Activated CD8-positive, alpha-beta memory T cell treated with anti-CD3 and anti-CD28 coated beads, Interleukin-2, amount 50 U/mL, for 1 hour (primary cell): Measurements from ENCODE around the gene CLIC3.
"Not testable (repeated sequence)": the region's sequence is repeated elsewhere in the genome, so short reads cannot be mapped to it uniquely, and the experiment has no call there.

Experiments used
- DNase-seq: peaks from one replicate; pipeline ENCODE4 v3.0.0-alpha.2; 2020; ENCODE audit errors: extremely low read depth

Gene CLIC3, protein sequence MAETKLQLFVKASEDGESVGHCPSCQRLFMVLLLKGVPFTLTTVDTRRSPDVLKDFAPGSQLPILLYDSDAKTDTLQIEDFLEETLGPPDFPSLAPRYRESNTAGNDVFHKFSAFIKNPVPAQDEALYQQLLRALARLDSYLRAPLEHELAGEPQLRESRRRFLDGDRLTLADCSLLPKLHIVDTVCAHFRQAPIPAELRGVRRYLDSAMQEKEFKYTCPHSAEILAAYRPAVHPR

DNA sequence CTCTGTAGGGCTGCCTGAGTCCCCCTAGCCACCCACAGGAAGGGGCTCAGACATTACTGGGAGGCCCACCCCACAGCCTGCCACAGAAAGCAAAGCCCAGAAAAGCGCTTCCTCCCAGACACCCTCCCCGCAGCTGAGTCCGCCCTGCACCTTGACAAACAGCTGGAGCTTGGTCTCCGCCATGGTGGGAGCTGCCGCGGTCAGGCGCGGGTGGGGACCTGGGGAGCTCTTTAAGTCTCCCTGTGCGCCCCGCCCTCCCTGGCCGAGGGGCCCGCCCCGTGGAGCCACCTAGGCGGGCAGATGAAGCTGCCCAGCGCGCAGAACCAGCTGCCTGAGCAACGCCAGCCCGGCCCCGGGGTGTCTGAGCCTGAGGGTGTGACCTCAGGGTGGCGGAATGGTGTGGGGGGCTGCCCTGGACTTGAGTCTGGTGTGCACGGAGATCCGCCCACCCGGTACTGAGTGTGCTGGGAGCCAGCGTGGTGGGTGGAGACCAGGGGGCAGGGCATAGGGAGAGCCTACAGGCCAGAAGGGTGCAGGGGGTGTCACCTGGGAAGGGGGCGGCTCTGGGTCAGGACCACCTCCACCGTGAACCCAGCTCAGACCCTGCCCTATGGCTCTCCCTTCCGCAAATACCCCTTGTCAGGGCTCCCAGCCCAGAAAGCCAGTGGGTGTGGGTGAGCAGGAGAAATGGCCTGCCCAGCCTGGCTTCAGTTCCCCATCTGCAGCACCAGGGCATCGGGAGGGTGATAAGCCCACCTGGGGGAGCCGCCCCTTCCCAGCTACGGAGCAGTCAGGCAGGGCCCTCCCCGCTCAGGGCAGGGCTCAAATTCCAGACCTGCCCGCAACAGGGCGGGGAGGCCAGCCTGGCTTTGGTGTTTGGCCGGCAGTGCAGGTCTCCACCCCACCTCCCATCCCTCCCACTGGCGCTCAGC is at the start of gene CLIC3:
Gene CLIC3 (minus strand): TSS at position 208 of the 932 bp plus-strand sequence. CDS start 25 bp downstream, at position 183.
- DNase-seq: peak; percentile 27

DNA sequence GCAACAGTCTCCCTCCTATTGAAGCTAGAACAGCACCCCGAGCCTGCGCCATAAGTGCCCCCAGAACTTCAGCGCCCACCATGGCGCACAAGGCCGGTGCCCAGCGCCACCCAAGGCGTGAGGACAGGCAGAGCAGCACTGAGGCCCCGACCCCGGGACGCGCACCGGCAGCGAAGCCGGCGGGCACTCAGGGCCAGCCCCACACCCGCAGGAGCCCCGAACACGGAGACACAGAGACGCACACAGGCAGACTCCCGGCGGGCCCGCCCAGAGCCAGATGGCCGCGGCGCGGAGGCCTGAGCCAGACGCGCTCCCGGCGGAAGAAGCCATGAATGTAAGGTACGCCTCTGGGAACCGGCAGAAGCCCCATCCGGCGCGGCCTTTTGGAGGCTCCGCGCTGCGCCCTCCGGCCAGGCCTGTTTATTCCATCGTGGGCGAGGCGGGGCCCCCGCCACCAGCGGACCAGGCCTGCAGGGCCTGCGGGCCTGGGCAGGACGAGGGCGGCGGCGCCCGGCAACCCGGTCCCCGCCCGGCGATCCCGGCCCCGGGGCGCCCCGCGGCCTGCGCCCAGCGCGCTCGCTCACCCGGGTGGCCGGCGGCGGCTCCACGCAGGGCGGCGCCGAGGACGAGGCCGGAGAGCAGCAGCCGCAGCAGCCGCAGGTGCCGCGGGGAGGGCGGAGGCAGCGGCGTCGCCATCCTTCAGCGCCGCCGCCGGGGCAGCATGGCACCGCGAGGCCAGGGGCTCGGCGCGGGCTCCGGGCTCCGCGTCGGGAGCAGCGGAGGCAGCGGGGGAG is 49.1 kb upstream of the CLIC3 start:
- DNase-seq: no peak

DNA sequence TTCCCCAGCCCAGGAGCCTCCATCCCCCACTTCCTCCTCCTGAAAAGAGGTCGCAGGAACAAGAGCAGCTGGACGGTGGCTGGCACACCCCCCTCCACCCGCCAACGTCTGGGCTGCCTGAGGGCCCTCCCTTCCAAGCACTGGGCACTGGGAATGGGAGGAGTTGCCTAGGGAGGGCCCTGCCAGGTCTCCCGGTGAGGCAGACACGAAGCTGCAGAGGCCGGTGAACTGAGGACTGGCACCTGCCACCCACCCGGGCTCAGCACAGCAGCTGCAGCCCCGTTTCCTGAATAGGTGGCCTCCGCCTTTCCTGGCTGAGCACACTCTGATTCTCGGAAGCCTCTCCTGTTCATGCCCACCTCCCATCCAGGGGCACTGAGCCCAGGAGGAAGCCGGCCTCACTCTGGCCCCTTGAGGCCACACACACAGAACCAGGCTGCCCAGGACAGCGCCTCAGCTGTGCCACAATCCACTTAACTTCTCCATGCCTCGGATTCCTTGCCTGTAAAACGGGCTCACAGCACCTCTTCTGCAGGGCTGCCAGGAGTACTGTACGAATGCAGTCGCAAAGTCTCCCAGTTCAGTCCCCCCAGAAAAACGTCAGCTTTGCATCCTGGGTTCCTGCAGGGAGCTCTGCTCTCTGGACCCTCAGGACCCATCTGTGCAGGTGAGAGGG is 48.3 kb upstream of the CLIC3 start:
- DNase-seq: no peak

DNA sequence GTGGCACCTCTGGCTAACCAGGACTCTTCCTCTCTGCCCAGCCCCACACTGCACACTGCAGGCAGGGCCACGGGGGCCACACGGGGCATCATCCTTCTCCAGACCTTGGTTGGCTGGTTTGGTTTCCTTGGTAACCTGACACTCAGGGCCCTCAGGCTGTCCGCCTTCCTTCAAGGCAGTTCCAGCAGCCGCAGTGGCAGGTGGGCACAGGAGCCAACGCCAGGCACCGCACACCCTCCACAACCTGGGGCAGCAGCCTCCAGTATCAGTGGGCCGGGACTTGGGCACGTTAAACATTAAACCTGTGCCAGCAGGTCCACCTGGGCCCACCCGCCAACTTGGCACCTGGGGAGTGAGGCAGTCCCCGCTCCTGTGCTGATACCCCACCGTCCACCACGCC is 47.7 kb upstream of the CLIC3 start:
- DNase-seq: no peak

DNA sequence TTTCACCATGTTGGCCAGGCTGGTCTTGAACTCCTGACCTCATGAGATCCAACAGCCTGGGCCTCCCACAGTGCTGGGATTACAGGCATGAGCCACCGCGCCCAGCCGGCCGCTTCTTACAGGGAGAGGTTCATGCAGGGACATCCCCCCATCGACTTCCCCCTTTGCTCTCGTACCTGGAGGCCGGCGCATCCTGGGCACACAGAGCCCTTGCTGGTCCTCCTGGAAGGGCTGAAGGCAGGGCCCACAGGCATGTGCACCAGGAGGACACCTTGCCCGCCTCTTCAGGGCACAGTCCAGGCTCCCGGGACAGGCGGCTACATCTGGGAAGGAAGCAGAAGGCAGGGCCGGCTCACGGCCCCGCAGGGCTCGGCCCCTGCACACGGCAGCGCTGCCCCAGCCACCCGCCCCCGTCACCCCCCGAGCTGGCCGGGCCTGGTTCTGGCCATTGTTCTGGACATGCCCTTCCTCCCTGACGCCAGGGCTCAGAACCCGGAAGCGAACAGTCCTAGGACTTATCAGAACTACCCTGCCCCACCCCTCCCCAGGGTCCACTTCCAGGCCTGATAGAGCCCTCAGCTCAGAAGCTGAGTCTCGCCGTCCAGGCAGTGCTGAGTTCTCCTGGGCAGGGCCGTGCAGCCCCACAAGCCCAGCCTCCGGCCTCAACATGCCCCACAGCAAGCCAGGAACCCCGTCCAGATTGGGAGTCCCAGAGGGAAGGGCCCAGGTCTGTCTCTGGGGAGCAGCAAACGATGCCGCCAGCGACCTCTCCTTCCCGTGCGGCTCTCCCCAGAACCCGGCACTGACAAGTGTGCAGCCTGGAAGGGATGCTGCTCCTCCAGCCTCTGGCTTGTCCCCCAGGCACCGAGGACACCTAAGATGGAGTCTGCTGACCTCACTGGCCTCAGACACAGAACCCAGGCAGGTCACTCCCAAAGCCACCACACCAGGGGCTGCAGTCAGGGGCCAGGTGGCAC is 46.7 kb upstream of the CLIC3 start:
- no peak for DNase-seq

DNA sequence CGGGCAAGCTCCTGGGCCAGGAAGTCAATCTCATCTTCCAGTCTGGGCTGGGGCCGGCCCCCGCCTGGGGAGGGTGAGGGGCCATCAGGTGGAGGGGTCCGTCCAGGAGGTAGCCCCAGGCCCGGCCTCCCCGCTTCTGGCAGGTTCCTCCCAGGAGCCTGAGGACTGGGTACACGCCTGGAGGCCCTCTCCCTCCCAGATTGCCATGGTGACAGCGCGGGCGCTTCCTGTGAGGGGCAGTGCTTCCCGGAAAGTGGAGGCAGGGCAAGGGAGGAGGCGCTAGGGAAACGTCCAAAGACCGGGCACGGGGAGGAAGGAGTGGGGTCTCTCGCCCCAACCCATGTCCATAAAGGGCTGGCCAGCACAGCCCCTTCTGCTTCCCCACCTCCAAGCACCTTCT is 44.8 kb upstream of the CLIC3 start:
- DNase-seq: no peak

DNA sequence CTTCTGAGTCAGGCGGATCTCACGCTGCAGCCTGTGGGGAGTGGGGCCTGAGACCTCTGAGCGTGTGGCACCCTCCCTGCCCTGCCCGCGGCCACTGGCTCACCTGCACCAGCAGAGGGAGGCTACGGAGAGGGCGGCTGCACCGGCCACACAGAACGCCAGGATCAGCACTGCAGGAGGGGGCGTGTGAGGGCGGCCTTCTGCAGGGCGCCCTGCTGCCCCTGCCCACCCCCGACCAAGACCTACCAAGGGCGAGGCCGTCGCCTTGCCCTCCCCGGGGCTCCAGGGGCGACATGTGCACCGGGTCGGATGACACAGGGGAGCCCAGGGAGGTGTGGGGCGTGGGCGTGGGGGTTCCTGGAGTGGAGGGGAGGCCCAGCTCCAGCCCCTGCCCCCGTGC is 44.2 kb upstream of the CLIC3 start:
- no peak for DNase-seq

DNA sequence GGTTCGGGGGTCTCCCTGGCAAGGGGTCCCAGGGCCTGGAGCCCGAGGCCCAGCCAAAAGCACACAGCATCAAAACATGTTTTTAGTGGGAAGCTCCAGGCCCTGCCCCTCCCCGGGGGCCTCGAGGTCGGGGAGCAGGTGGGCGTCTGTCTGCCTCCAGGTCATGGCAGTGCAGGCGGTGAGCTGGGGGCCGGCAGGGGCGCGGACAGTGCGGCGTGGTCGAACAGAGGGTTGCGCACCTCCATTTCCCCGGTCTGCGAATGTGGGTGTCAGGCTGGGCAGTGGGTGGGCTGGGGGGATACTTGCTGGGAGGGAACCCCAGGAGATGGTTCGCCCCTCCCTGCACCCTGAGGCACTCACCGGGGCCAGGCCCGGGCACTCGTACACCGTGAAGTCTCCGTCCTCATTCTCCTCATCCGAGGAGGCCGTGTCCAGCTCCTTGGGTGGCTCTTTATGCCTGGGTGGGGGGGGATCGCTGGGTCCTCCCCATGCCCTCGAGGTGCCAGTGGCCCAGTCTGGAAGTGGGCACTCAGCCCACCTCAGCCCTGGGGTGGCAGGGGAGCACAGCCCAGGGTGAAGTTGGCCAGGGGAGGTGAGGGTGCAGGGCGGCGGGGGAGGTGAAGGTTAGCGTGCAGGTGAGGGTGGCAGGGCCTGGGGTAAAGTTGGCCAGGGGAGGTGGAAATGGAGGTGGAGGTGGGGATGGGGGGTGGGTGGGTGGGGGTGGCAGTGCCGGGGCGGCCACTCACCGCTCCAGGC is 43.4 kb upstream of the CLIC3 start:
- no peak for DNase-seq

DNA sequence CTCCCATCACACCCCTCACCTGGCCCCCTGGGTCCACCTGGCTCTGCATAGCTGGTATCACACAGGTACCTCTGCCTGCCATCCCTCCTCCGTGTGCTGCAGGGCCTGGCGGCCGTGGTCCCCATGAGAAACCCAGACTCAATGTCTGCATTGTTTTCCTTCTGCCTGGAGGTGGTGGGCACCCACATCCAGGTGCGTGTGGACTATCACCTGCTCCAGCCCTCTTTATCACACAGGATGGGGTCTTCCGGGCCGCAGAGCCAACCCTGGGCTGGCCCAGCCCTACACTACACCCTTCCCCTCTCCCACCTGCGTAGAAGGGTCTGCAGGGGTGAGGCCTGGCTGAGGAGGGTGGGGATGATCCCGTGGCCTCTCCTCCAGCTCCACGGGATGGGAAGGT is 42.5 kb upstream of the CLIC3 start:
- DNase-seq: no peak

DNA sequence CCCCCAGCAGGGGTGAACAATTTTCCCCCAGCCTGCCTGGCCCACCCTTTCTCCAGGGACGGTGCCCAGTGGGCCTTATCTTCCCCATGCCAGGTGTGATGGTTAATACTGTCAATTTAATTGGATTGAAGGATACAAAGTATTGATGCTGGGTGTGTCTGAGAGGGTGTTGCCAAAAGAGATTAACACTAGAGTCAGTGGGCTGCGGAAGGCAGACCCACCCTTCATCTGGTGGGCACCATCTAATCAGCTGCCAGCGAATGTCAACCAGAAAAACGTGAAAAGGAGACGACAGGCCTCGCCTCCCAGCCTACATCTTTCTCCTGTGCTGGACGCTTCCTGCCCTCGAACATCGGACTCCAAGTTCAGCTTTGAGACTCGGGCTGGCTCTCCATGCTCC is 41.1 kb upstream of the CLIC3 start:
- DNase-seq: no peak

DNA sequence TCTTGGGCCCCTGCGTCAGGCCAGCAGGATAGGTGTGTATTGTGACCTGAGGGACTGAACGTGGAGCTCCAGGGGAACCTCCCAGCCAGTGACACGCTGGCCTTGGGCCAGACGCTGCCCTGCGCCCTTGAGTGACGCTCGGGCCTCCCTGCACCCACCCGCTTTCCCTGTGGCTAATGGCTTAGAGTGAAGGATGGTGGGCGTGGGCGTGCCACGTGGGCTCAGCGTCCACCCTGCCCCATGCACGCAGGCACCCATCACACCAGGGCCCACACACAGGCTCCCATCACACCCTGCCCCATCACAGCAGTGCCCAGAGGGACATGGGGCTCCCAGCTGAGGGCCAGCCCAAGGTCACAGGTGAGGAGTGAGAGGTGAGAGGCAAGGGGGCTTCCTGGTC is 40.7 kb upstream of the CLIC3 start:
- no peak for DNase-seq

DNA sequence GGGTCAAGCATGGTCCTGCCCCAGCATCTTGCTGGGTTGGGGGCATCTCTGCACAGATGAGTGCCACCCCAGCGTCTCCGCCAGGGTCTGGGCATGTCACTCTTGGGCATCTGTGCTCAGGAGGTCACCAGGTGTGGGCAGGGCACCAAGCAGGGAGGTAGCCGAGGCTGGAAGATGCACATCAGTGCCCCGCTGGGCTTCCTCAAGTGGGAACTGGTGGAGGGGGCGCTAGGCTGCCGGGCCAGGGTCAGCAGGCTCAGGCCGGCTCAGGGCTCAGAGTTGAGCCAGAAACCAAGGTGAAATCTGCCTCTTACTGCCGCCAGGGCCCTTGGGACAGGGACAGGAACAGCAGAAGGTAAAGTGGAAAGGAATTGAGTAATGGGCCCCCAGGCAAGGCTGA is 39.6 kb upstream of the CLIC3 start:
- DNase-seq: no peak

DNA sequence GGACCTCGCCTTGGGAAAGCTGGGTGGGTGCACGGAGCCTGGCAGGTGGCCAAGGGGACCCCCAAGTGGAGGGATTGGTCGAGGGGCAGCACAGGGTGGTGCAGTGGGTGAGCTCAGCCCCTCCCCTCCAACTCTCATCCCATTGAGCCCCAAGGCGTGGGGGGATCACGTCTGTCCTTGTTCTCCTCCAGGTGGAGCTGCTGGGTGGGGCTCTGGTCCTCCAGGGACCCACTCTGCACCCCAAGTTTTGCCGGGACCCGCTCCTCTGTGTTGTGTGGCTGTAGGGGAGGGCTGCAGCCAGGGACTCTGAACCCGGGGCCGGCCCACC is 39.1 kb upstream of the CLIC3 start:
- DNase-seq: no peak

DNA sequence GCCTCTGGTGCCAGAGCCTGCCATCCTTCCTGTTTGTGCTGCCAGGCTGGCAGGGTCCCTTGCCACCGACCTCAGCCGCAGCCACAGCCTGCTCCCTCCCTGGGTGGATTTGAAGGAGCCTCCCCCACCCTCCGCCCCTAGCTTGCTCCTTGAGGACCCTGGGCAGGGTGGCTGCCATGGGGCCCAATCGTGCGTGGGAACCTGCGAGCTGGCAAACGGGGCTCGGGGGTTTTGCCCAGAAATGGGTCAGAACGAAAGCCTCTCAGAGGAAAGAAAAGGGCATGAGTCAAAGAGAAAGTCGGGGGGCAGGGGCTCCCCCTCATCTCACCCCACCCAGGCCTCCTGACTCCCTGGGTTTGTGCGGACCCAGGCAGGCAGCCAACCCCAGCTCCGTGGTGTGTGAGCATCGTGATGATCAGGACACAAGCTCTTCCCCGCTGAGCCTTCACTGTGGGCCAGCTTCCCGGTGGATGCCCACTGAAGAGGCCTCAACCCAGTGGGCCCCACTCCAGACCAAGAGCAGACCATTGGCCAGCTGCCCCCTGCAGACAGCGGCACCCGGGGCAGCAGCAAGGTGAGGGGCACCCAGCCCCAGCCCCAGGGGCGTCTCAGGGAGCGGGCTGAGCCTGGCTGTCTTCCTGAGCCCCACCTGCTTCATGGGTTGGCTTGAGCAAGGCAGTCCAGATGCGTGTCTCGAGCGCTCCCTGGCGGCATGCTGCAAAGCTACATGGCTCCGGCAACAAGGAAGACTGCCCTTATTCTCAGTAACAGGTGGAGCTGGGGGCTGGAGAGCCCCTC is 38.5 kb upstream of the CLIC3 start:
- peak; percentile 76 for DNase-seq

DNA sequence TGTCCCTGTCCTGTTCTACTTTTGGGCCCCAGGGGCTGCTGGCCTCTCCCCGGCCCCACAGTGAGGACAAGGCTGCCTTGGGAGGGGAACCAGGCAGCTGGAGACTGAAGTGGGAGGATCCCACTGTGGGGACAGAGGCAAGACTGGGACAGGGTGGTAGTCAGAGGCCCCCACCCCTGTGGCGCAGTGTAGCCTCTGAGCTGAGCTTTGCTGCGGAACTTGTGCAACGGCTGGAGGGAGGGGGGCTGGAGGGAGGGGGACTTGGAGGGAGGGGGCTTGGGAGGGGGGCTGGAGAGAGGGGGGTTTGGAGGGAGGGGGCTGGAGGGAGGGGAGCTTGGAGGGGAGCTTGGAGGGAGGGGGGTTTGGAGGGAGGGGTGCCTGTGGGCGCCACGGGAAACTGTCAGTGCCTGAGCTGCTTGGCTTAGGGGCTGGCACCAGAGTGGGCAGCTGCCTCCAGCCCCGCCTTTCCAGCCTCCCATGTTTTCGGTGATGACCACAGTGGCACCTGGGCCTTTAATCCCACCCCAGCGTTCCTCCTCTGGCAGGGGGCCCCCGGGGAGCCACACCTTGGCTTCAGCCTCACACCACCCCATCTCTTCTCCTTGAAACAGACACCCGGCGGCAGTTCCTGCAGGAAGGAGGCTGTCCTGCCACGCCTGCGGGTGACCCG is 37.8 kb upstream of the CLIC3 start:
- DNase-seq: no peak

DNA sequence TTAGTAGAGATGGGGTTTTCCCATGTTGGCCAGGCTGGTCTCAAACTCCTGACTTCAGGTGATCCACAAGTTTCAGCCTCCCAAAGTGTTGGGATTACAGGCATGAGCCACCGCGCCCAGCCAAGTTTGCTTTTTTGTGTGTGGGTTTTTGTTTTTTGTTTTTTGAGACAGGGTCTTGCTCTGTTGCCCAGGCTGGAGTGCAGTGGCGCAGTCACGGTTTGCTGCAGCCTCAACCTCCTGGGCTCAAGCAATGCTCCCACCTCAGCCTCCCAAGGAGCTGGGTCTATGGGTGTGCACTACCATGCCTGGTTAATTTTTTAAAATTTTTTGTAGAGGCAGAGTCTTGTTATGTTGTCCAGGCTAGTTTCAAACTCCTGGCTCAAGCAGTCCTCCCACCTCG is 37.1 kb upstream of the CLIC3 start:
- DNase-seq: not testable (repeated sequence)

DNA sequence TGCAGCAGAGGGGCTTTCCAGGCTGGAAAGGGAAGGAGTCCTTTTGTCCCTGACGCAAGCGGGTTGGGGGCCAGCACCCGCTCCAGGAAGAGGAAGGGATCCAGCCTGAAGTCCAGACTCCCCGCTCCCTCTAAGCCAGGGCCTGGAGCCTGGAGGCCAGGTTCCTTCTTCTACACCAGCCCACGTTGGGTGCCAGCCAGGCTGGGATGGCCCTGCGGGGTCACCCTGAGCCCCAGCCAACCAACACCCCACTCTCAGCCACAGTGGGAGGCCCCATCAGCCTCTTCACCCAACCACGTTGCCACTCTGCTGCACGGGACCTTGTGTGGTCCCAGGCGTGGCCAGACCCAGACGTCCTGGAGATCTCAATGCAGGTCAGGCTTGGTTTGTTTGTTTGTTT is 36.5 kb upstream of the CLIC3 start:
- DNase-seq: no peak

DNA sequence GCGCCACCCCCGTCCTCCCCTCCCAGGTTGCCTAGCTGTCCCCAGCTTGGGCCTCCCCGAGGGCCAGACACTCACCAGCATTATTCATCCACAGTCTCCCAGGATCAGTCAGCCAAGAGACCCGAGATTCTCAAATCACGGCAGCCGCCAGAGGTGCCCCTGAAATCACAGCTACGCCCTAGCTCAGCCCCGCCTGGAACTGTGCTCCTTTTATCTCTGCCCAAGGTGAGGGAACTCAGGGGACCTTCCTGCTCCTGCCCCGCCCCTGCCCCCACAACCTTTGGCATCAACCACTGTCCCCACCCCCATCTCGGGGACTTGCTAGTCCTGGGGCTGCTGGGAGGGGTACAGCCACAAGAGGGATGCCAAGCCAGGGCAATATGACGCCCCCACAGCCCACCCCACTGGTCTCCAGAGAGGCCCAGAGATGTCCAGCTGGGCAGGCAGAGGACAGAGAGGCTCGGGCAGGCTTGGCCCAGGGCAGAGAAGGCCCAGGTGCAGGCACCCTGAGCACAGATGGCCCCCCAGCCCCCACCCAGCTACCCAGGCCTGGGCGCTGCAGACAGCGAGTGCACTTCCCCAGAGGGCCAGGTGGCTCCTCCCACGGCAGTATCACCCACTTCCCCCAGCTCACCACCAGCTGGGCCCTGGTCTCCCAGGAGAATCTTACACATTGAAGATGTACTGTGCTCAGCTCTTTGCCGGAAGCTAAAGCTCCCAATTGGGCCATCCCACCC is 35.7 kb upstream of the CLIC3 start, which contains the start of gene FUT7:
Gene FUT7 (minus strand): TSS at position 185 of the 737 bp plus-strand sequence. CDS start 97 bp downstream, at position 88.
- DNase-seq: no peak
